ENCODE measurements around the gene FOXN3. TPM values are rescaled to one million over a fixed set of nuclear protein-coding genes. Genes with fewer than 3 reads are reported as not detected.
"Not testable (repeated sequence)": the region's sequence is repeated elsewhere in the genome, so short reads cannot be mapped to it uniquely, and the experiment has no call there.

The FOXN3 gene
- total RNA-seq, 2 donors from 2014 or later = 141 to 150 TPM

DNA sequence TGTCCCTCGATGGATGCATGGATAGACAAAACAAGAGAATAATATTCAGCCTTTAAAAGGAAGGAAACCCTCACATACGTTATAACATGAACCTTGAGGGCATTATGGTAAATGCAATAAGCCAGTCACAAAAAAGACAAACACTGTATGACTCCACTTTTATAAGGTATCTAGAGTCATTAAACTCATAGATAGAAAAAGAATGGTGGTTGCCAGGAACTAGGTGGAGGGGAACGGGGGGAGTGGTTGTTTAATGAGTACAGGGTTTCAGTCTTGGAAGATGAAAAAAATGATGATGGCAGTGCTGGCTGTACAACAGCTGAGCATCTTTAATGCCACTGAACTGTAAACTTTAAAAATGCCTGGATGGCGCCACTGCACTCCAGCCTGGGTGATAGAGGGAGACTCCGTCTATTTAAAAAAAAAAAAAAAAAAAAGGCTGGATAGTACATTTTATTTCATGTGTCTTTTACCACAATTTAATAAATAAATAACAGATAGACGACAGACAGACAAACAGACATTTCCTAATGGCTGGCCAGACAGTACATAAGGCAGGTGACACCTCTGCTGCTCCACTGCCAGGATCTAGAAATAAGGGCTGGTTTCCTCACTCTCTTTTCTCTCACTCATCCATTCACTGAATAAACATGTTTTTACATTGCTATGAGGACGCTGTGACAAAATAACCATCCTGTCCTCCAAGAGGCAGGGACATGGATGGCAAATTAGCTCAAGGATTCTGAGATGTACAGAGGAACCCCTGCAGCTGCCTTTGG is 118.8 kb downstream of the FOXN3 start:
- TF ChIP-seq, protein P1, sequence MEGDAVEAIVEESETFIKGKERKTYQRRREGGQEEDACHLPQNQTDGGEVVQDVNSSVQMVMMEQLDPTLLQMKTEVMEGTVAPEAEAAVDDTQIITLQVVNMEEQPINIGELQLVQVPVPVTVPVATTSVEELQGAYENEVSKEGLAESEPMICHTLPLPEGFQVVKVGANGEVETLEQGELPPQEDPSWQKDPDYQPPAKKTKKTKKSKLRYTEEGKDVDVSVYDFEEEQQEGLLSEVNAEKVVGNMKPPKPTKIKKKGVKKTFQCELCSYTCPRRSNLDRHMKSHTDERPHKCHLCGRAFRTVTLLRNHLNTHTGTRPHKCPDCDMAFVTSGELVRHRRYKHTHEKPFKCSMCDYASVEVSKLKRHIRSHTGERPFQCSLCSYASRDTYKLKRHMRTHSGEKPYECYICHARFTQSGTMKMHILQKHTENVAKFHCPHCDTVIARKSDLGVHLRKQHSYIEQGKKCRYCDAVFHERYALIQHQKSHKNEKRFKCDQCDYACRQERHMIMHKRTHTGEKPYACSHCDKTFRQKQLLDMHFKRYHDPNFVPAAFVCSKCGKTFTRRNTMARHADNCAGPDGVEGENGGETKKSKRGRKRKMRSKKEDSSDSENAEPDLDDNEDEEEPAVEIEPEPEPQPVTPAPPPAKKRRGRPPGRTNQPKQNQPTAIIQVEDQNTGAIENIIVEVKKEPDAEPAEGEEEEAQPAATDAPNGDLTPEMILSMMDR (IDR thresholded peaks at IDR 0.05) = no peak
- Histone ChIP-seq H3K27ac (peak overlapping the region in 1 of 2 donors; percentile 11), H3K9me3 (no peaks in the 10 kb centered on the region), H3K36me3 (no peaks in the 10 kb centered on the region), H3K4me3 (no peak overlapping the region), H3K27me3 (replicated peaks; ENCODE audit: insufficient read depth) (no peaks in the 10 kb centered on the region), H3K4me1 (ENCODE audit: control insufficient read depth in 1 of 2, low read depth in 2 of 2) (peaks cover 16 to 33% of the 10 kb centered on the region in 2 donors)
- no peak for ATAC-seq (ENCODE audit: insufficient number of reproducible peaks, low FRiP score, low read depth)
- DNase-seq (ENCODE audit: low spot score) = no peak

DNA sequence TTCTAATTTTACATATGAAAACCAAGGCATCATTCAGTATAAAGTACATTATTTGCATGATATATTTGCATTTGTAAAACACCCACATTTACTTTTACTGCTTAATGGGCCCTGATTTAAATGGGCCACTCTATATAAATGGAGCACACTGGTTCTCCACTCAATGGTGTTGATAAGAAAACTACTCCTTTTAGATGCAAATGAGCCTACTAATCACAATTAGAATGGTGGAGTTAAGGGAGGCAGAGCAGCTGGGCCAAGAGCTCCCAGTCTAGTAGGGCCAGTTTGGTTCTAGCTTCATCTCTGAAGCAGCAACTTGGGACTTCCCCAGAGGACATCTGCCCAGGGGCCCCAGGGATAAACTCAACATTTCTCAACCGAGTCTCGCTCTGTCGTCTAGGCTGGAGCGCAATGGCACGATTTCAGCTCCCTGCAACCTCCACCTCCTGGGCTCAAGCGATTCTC is 120.7 kb downstream of the FOXN3 start:
- Histone ChIP-seq H3K4me1 (ENCODE audit: control insufficient read depth in 1 of 2, low read depth in 2 of 2) (peaks cover 13 to 34% of the 10 kb centered on the region in 2 donors), H3K36me3 (no peaks in the 10 kb centered on the region), H3K27ac (no peak overlapping the region), H3K4me3 (no peak overlapping the region), H3K27me3 (replicated peaks; ENCODE audit: insufficient read depth) (no peaks in the 10 kb centered on the region), H3K9me3 (no peaks in the 10 kb centered on the region)
- DNase-seq (ENCODE audit: low spot score) (no peak), ATAC-seq (ENCODE audit: insufficient number of reproducible peaks, low FRiP score, low read depth) (no peak)
- TF ChIP-seq, protein P1 (IDR thresholded peaks at IDR 0.05) = no peak

- no peak for DNase-seq (ENCODE audit: low spot score)
- TF ChIP-seq, protein P1 (IDR thresholded peaks at IDR 0.05) = no peak
- no peaks in the 10 kb centered on the region for H3K27me3 ChIP-seq (replicated peaks; ENCODE audit: insufficient read depth)
- H3K9me3 ChIP-seq = no peaks in the 10 kb centered on the region
- H3K4me3 ChIP-seq = no peak overlapping the region
- no peak overlapping the region for H3K27ac ChIP-seq
- H3K4me1 ChIP-seq (ENCODE audit: control insufficient read depth in 1 of 2, low read depth in 2 of 2) = peaks cover 13 to 35% of the 10 kb centered on the region in 2 donors
- no peak for ATAC-seq (ENCODE audit: insufficient number of reproducible peaks, low FRiP score, low read depth)
- no peaks in the 10 kb centered on the region for H3K36me3 ChIP-seq
Observed at GRCh38 chr14:89294872-89295271, 122.2 kb downstream of the FOXN3 start.

DNA sequence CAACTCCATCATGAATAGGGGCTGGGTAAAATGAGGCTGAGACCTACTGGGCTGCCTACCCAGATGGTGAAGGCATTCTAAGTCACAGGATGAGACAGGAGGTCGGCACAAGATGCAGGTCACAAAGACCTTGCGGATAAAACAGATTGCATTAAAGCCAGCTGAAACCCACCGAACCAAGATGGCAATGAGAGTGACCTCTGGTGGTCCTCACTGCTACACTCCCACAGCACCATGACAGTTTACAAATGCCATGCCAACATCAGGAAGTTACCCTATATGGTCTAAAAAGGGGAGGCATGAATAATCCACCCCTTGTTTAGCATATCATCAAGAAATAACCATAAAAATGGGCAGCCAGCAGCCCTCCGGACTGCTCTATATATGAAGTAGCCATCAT is 122.6 kb downstream of the FOXN3 start:
- H3K27ac ChIP-seq; H3K27me3 ChIP-seq (replicated peaks; ENCODE audit: insufficient read depth); H3K4me3 ChIP-seq; H3K9me3 ChIP-seq; ATAC-seq (ENCODE audit: insufficient number of reproducible peaks, low FRiP score, low read depth); H3K36me3 ChIP-seq; DNase-seq (ENCODE audit: low spot score): not testable (repeated sequence)
- peaks cover 13 to 39% of the 10 kb centered on the region in 2 donors for H3K4me1 ChIP-seq (ENCODE audit: control insufficient read depth in 1 of 2, low read depth in 2 of 2)

DNA sequence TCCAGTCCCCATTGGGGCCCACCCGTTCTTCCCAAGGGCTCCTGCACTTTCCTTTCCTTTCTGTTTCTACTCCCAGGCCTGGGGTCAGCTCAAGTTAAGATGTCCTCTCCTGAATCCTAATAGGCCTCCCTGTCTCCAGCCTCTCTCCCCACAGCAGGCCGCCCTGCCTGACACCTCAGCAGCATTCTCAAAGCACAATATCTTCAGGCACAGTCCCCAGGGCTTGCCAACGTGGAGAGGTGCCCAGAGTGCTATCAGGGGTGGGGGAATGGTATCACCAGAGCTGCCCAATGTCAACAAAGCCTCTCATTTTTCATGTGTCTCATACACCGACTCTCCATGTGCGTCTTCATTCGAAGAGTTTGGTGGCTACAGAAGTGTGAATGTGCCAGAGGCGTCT is 123.0 kb downstream of the FOXN3 start:
- no peak overlapping the region for H3K27ac ChIP-seq
- no peak overlapping the region for H3K4me3 ChIP-seq
- no peaks in the 10 kb centered on the region for H3K9me3 ChIP-seq
- TF ChIP-seq, protein P1 (IDR thresholded peaks at IDR 0.05) = no peak
- no peaks in the 10 kb centered on the region for H3K27me3 ChIP-seq (replicated peaks; ENCODE audit: insufficient read depth)
- H3K4me1 ChIP-seq (ENCODE audit: control insufficient read depth in 1 of 2, low read depth in 2 of 2) = peaks cover 13 to 43% of the 10 kb centered on the region in 2 donors
- DNase-seq (ENCODE audit: low spot score) (no peak), ATAC-seq (ENCODE audit: insufficient number of reproducible peaks, low FRiP score, low read depth) (no peak)
- H3K36me3 ChIP-seq = no peaks in the 10 kb centered on the region
